Stimulated activated CD4-positive, alpha-beta T cell treated with anti-CD3 and anti-CD28 coated beads, Interleukin-2, amount 100 ng/mL, for 48 hours (primary cell): ENCODE data around the gene FNDC1.
"Not testable (repeated sequence)": the region's sequence is repeated elsewhere in the genome, so short reads cannot be mapped to it uniquely, and the experiment has no call there.

Experiments
- DNase-seq, 2 donors: peaks; one replicate each; pipeline ENCODE4 v3.0.0-alpha.2; 2020

The FNDC1 gene

DNA sequence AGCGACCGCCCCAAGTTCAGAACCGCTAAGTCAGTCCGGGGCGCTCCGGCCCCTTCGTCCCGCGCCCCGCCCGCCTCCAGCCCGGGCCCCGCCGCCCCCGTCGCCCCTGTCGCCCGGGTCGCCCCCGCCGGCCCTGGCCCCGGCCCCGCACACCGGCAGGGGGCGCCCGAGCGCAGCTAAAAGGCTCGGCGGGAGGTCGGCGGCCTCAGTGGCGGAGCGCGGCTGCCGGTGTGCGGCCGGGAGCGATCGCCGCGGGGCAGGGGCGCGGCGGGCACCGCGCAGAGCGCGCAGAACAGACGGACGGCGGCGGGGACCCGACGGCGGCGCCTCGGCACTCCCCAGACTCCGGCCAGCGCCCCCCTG lies at the start of gene FNDC1:
Gene FNDC1, plus strand, starts transcription at position 208 of the 363 bp plus-strand sequence. CDS start 197 bp downstream, outside the sequence.
- DNase-seq: peak; percentile 66 to 71

DNA sequence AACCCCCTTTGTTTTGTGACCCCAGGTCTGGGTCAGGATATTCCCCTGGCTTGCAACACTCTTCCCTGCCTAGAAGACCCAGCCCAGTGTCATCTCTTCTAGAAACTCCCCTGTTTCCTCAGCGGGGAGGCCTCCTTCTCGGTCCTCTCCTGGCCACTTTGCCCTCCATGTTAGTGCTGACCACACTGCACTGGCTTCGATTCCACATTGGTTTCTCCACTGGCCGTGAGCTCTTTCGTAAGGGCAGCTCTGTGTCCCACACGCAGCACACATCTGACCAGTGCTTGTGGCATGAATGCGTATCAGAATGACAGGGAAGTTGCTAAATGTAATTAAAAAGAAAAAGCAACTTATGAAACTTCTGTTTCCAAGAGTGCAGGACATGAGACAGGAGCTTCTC lies 49.4 kb upstream of the FNDC1 start:
- no peak for DNase-seq

GRCh38 chr6:159121486-159121885 lies 47.7 kb upstream of the FNDC1 start:
- no peak for DNase-seq

DNA sequence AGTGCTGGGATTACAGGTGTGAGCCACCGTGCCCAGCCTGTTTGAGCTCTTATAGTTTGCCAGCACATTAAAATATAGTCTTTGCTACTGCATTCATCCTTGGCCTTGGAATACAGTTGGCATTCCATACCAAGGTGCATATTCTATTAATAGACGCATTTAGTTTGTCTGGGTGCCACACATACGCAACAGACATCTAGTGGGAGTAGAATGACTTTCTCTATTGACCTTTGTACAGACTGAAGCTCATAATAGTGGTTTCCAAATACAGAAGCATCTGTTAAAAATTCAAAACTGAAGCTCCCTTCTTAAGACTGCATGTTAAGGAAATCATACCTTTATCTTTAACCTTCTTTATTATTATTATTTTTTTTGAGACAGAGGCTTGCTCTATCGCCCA lies 46.7 kb upstream of the FNDC1 start:
- no peak for DNase-seq

GRCh38 chr6:159123831-159124230 lies 45.4 kb upstream of the FNDC1 start:
- not testable (repeated sequence) for DNase-seq

GRCh38 chr6:159125014-159125609 lies 44.1 kb upstream of the FNDC1 start:
- DNase-seq: no peak

GRCh38 chr6:159125951-159126352 lies 43.2 kb upstream of the FNDC1 start:
- no peak for DNase-seq

DNA sequence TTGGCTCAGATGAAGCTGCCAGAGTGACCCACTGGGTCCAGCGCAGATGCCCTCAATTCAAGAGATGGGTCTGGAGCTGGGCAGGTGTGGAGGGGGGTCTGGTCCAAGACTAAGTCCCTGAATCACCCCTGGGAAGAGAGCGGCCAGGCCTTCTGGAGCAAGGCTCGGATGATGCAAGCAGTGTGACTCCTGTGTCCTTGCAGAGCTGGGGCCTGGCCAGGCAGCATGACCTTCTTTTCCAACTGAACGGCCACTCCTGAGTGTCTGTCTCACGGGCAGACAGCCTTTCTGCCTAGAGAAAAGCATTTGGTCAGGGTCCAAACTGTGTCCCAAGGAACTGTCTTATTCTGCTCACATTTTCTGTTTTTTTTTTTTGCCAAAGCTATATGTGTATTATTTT lies 42.6 kb upstream of the FNDC1 start:
- DNase-seq: no peak

DNA sequence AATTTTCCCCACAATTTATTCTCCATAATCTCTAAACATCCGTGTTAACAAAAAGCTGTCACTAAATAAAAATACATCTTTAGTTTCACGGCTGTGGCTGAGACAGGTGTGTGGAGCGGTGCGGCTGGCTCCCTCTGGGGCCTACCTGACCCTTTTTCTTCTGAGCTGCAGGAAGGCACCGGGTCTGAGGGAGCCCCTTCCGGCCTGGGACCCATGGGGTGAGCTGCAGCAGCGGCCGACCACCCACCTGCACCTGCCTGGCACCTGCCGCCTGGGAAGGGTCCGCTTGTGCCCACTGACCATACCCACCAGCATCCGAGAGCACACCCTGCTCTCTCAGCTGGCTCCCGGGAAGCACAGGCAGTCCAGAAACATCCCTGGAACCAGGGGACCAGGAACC lies 41.5 kb upstream of the FNDC1 start:
- DNase-seq: no peak

GRCh38 chr6:159128978-159129377 lies 40.2 kb upstream of the FNDC1 start:
- no peak for DNase-seq

DNA sequence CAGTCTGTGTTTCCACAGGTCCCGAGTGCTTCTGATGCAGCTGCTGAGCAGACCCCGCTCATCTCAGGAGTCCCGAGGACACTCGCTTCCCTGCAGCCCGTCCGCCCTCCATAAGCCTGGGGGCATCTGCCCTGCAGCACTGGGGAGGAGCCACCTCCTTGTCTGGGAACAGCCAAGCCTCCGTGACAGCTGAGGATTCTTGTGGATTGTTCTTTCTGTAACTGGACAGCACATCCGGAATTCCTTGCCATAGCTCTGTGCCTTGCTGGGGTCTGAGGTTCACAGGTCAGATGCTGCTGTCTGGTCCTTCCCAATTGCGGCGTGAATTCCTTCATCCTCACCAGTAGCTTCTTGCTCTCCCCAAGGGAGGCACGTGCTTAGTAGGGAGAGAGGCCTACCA lies 38.4 kb upstream of the FNDC1 start:
- no peak for DNase-seq

DNA sequence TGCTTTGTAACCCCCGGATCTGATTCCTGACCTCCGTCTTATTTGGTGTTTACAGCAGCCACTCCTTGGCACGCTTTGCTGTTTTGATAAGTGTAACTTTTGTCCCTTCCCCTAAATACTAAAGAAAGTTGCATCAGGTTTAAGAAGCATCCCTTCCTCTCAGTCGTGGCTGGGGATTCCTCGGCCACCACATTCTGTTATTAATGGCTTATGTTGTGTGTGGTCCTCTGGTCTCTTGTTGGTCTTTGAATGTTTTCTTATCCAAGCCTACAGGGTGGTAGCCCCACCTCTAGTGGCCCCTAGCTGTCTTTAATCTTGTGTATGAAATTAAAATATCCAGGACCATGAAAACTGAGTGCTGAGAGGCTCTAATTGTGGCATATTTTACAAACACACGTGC lies 37.5 kb upstream of the FNDC1 start:
- no peak for DNase-seq

- no peak for DNase-seq
Measured at GRCh38 chr6:159132664-159133063, 36.5 kb upstream of the FNDC1 start.

DNA sequence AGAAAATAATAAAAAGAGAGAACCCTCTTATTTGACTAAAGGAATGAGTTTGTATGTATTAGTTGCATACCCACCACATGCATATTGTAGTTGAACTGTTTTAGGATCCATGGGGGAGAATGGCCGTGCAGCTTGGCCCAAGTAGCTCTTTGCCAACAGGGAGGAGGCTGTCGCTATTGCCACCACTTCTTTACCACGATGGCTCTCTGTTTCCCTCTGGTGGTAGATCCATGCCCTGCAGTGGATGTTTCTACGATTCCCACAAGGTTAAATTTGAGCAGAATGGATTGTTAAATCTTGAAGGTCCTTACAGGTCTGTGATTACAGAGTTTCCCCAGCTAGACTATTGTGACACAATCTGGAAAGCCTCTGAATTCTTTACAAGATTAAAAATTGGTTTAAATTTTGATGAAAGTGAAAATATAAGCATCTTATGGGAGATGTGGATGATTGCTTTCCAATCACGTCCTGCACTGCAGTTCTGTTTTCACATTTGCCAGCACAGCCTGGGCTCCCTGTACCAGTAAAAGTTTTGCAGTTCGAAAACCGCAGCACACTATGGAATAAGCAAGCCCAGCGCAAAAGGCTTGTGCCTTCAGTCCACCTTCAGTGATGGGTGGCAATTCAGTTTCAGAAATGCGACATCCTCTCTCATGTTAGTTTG lies 34.4 kb upstream of the FNDC1 start:
- peak; percentile 76 for DNase-seq

DNA sequence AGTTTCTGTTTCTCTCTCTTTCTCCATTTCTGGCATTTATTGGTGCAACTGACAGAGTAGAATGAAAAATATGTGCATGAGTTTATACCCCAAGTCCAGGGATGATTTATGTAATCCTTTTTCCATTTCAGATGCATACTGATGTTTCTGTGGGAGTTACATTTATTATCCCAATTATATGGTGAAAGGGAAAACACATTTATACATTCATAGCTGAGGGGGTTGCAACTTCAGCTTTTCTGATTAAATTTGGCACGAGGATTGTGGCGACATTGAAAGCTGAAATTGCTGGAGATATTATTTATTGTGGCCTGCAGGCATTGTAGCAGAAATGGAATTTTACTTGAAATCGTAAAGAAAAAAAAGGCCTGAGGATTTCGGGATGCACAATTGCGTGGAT lies 31.5 kb upstream of the FNDC1 start:
- DNase-seq: no peak

DNA sequence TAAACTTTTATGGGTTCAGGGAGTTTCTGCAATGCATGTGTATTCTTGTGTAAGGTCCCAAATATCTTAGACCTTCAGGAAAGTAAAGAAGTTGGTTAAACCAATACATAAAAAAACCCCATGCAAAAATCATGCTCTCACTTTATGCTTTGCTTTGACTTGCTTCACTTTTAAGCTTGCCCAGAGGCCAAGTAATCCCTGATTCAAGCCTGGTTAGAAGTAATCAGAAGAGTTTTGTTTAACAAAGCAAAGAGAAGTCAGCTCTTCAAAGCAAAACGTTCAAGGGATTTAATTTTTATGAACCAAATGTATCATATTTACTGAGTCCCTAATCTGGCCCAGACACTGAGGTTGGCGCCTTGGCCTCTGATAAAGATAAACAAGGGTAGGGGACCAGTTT lies 26.7 kb upstream of the FNDC1 start:
- no peak for DNase-seq

DNA sequence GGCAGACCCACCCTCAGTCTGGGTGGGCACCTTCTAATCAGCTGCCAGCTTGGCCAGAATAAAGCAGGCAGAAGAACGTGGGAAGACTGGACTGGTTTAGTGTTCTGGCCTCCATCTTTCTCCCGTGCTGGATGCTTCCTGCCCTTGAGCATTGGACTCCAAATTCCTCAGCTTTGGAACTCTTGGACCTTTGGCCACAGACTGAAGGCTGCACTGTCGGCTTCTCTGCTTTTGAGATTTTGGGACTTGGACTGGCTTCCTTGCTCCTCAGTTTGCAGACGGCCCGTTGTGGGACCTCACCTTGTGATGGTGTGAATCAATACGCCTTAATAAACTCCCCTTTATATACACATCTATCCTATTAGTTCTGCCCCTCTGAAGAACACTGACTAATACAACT lies 20.6 kb upstream of the FNDC1 start:
- DNase-seq: no peak

DNA sequence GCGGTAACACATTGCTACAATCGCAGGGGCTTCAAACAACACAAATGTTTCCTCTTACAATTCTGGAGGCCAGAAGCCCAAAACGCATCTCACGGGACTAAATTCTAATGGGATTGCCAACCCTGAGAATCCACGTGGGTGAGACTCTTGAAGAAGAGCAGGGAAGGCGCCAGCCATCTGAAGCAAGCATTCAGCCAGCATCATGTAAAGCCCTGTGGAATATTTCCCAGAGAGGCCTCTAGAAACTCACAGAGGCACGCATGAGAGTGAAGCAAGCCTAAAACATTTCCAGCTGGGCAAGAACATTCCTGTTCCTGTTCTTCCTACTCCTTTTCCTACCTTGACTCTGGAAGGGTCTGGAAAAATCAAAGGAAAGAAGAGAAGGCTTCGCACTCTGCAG lies 19.6 kb upstream of the FNDC1 start:
- DNase-seq: no peak

DNA sequence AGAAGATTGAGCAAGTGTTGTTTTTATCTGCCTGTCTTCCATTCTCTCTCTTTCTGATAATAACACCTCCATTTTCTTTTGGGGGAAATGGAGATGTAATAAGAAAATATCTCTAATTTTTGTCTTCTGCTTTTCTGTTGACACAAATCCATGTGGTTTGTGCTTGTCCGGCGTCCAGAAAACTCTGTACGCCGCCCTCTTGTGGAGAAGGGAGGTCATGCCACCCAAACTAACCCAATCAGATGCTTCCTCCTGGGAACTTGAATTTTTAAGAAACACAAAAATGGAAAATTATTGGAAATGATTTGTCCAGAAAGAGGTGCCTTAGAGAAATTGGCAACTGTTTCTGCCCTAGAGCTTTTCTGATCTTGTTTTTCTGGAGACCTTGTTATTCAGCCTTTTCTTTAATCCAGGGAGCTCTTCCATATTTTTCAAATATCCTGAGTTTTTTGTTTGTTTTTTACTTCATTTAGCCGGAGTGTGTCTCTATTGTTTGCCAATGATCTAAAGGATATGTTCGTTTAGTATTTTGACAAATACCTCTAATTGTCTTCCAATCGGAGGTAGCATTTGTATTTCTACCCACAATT lies 17.8 kb upstream of the FNDC1 start:
- peak; percentile 29 to 46 for DNase-seq

GRCh38 chr6:159152041-159152440 lies 17.2 kb upstream of the FNDC1 start:
- no peak for DNase-seq

GRCh38 chr6:159152782-159153181 lies 16.4 kb upstream of the FNDC1 start:
- no peak for DNase-seq

DNA sequence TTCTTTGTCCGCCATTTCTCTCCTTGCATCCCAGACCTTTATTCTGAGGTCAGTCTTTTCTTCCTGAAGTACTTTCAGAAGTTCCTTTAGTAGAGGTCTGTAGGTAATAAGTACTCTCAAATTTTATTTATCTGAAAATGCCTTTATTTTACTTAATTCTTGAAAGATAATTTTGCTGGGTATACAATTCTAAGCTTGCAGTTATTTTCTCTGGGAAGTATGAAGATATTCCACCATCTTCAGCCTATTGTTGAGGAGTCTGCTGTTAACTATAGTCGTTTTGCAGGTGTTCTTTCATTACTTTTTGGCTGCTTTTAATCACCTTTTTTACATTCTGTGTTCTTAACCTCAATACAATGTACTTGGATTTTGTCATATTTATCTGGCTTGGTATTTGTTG lies 13.5 kb upstream of the FNDC1 start:
- no peak for DNase-seq

DNA sequence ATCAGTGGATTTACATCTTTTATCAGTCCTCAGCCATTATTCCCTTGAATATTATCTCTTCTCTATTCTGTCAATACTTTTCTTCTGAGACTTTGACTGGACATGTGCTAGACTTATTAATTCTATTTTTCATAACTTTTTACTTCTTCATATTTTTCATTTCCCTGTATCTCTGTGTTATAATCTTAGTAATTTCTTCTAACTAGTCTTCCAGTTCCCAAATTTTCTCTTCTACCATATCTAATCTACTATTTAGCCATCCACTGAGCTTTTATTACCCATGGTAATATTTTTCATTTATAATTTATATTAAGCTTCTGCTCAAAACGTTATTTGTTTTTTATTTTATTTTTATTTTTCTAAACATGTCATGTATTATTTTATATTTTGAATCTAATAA lies 13.1 kb upstream of the FNDC1 start:
- no peak for DNase-seq

GRCh38 chr6:159157431-159157830 lies 11.8 kb upstream of the FNDC1 start:
- no peak for DNase-seq

DNA sequence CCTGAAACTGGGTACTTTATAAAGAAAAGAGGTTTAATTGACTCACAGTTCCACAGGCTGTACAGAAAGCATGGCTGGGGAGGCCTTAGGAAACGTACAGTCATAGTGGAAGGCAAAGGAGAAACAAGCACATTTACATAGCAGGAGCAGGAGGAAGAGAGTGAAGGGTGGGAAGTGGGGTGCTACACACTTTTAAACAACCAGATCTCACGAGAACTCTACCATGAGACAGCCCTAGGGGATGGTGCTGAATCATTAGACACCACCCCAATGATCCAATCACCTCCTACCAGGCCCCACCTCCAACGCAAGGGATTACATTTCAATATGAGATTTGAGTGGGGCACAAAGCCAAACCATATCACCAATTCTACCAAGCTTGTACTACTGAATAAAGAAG lies 7.4 kb upstream of the FNDC1 start:
- DNase-seq: no peak
